DMS79 (cell line): ENCODE data around the gene NOX5.
"Not testable (repeated sequence)": the region's sequence is repeated elsewhere in the genome, so short reads cannot be mapped to it uniquely, and the experiment has no call there.

ENCODE experiments used
- DNase-seq: peaks from one replicate; lab custom pipeline; 2025; lab: John Stamatoyannopoulos, UW

Gene NOX5

GRCh38 chr15:69014454-69014853, at the start of gene NOX5:
Gene NOX5, plus strand, starts transcription at chr15:69014695. Its CDS starts 41 bp downstream, at chr15:69014736.
- no peak for DNase-seq

GRCh38 chr15:68966996-68967395, 47.5 kb upstream of the NOX5 start:
- no peak for DNase-seq

GRCh38 chr15:68967948-68968347, 46.5 kb upstream of the NOX5 start:
- DNase-seq: no peak

DNA sequence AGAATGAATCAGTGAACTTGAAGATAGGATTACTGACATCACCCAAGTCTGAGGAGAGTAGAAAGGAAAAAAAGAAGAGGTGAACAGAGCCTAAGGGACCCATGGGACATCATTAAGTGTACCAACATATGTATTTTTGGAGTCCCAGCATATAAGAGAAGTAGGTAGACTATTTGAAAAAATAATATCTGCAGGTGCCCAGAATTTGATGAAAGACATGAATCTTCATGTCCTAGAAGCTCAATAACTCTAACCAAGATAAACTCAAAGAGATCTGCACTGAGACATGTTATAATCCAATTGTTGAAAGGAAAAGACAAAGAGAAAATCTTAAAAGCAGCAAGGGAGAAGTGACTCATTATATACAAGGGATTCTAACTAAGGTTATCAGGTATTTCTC, 45.2 kb upstream of the NOX5 start:
- no peak for DNase-seq

DNA sequence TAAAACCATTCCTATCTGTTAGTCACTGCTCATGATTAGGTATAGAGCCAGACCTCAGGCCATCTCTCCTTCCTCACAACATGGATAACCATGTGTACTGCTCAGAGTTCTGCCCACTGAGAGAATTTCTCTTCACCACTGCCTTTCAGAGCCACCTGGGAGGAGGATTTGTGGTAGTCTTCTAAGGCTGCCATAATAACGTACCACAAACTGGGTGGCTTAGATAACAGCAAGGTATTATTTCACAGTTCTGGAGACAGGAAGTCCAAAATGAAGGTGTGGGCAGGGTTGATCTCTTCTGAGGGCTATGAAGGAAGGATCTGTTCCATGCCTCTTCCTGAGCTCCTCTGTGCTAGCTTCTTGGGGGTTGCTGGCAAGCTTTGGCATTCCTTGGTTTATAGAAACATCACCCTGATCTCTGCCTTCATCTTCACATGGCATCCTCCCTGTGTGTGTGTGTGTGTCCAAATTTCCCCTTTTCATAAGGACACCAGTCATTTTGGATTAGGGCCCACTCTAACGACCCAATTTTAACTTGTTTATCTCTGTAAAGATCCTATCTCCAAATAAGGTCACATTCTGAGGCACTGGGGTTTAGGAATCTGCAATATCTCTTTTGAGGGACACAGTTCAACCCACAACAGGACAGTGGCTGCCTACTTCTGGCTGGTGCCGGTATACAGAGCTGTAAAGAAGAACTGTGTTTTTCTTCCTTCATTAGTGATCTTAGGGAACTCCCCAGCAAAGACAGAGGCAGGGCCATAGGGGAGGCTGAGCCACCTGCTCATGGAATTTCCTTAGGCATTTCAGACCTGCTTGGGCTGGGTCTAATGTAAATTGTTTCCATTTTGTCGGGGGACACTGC, 42.1 kb upstream of the NOX5 start:
- DNase-seq: no peak

GRCh38 chr15:68975651-68976160, 38.8 kb upstream of the NOX5 start:
- not testable (repeated sequence) for DNase-seq

- not testable (repeated sequence) for DNase-seq
Measured at GRCh38 chr15:68977426-68977825, 37.1 kb upstream of the NOX5 start.

DNA sequence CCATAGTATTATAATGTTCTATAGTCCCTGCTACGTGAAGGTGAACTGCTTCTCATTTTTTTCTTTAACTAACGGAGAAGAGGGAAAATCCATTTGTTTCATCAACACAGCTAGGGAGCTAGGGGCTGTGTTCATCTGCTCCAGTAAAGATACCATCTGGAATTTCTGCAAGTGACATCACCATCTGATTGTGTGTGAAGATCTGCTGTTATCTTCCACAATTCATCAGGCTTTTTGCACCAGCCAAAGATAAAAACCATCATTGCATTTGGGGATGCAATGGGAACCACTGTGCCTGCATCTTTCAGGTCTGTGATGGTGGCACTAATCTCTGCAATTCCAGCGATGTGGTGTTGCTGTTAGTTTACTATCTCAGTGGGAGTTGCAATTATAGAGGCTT, 35.5 kb upstream of the NOX5 start:
- no peak for DNase-seq

DNA sequence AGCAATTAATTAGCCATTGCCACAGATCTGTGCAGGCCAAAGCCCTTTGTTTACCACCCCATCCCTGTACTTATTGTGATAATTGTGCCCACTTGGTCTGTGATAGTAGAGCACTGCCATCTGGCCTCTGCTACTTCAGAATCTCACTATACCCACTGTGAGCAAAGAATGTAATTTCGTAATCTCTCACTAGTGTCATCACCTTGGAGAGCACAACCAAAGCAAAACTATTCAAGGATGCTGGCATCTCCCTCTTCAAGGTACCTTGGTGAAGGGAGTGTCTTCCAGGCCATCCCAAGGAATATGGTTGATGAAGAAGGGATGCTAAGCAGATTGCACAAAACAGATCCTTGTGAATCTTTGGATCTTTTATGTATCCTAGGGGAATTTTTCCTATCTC, 34.7 kb upstream of the NOX5 start:
- no peak for DNase-seq

DNA sequence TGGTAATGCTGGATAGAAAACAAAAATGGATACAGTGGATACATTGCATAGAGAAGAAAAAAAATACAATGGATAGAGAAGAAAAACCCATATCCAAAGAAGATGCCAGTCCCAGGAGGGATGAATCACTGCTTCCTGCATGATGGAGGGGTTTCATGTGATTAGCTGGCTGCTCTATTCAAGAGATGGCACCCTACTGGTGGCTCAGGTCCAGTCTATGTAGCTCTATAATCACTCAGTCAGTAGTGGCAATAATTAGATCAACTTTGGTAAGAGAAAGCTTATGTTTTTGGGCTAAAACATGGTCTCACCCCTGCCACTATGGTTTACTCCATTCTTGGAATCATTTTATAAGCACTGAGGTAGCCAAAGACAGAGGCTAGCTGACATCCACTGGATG, 33.7 kb upstream of the NOX5 start:
- no peak for DNase-seq

- DNase-seq: no peak
Measured at GRCh38 chr15:68981941-68982340, 32.6 kb upstream of the NOX5 start.

GRCh38 chr15:68982976-68983563, 31.4 kb upstream of the NOX5 start:
- DNase-seq: no peak

- no peak for DNase-seq
Measured at GRCh38 chr15:68983961-68984481, 30.5 kb upstream of the NOX5 start.

DNA sequence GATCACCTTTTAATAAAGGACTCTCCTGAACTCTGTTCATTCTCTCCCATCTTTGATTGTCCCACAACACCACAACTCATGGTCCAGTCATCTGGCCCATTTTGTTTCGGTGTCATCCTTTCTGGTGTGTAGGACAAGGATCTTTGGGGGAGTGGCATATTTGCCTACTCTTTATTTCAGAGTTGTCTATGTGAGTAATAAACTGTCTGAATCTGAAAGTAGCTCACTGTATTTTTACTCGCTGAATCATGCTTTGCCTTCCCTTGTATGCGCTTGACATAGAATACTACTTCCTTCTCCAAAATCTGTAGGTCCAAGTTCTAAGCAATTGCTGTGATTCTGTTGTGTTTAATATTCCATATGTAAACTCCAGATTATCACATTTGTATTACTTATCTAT, 29.9 kb upstream of the NOX5 start:
- no peak for DNase-seq

- no peak for DNase-seq
Measured at GRCh38 chr15:68985361-68985891, 29.1 kb upstream of the NOX5 start.

- no peak for DNase-seq
Measured at GRCh38 chr15:68986322-68986721, 28.2 kb upstream of the NOX5 start.

DNA sequence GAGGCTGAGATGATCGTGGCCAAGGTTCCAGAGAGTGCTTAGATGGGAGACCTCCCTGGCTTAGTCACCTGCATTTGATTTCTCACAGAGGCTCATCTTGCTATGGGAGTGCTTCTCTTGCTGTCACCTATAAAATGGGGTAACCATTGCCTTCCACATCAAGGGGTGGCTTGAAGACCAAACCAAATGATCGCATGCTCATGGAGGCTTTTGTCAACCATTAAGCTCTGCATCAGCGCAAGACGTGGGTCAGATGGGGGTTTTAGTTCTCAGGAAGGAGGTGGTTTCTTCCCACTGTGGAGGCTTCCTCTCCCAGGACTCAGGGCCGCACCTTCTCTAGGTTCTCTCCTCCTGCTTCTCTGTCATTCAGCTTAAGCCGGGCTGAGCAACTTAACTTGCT, 27.4 kb upstream of the NOX5 start:
- no peak for DNase-seq

DNA sequence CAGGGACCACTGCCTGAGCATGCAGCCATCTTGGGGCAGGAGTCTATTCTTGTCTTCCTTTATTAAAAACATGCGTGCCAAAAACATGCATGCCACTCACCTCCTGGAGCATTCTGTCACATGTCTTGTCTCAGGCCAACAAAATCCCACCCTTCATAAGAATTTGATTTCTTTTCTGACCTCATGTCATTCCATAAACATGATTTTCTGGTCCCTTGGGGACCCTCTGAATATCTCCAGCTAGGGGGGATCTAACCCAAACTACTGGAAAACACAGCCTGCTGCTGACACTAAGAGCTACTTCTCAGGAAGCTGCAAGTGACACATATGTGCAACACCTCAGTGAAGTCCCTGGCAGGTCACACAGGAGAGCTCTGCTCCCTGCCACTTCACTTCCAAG, 26.8 kb upstream of the NOX5 start:
- no peak for DNase-seq

GRCh38 chr15:68989541-68990230, 24.8 kb upstream of the NOX5 start:
- DNase-seq: no peak

DNA sequence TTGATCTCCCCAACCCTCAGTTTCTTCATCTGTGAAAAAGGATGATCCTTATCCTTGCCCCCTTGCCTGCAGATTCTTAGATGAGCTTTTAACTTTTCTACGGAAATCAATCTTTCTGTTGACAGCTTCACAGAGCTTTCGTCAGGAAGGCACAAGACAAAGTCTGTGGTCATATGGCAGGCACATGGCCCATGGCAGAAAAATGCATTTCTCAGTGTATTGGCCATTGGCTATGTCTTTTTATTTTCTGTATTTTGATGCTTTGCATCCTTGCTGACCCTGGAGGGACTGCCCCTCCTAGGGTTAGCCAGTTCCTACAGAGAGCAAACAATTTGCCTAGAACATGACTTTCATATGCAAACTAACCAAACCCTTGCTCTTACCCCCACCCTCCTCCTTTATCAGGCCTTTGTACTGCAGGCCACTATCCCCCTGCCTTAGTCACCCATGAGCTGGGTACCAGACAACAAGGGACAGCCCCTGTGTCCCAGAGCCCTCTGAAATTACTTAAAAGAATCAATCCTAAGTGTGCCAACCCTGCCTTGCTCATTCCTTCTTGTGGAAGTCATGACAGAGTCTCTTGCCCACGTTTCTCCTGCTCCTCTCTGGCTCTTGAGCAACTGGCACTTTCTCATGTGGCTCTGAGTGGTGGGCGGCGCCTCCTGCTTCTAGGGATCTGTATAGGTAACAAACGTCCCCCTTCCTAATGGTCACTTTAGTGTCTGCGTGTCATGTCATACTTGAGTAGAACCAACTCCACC, 24.1 kb upstream of the NOX5 start:
- no peak for DNase-seq

DNA sequence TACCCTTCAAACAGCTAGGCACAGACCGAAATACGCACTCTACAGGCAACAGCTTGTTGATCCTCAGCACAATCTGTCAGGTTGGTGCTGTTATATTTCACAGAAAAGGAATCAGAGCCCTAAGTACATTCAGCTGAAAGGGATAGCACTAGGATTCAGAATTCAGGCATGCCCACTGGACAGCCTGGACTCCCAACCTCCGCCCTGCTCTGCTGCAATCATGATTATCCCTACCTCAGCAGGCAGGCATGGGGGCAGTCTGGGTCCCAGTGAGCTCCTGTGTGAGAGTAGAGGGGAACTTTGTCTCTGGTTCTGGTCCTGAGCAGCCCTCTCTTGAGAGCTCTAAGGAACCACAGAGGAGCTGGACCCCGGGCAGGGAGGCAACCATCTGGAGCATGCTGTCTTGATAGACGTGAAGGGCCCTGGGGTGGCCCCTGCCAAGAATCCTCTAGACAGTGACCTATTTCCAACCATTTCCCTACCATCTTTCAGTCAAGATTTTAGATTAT, 23.4 kb upstream of the NOX5 start:
- DNase-seq: no peak
